ENCODE data around the gene SLC37A1.

DNA sequence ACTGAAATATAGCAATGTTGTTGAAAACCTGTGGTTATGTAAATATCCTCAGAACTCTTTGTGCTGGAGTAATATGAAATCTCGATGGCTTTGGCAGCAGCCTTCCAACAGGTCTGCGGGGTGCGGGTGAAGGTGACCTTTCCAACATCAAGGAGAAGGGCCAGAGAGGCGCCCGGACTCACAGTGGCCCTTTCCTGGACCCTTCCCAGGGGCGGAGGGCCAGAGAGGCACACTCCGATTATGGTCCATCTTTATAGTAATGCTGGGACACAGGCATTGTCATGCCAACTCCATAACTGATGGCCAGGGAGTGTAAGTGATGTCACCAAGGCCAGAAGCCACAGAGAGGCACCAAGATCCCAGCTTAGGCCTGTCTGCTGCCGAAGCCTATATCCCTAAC lies 18.1 kb downstream of the SLC37A1 start:
- TF ChIP-seq, protein P1, sequence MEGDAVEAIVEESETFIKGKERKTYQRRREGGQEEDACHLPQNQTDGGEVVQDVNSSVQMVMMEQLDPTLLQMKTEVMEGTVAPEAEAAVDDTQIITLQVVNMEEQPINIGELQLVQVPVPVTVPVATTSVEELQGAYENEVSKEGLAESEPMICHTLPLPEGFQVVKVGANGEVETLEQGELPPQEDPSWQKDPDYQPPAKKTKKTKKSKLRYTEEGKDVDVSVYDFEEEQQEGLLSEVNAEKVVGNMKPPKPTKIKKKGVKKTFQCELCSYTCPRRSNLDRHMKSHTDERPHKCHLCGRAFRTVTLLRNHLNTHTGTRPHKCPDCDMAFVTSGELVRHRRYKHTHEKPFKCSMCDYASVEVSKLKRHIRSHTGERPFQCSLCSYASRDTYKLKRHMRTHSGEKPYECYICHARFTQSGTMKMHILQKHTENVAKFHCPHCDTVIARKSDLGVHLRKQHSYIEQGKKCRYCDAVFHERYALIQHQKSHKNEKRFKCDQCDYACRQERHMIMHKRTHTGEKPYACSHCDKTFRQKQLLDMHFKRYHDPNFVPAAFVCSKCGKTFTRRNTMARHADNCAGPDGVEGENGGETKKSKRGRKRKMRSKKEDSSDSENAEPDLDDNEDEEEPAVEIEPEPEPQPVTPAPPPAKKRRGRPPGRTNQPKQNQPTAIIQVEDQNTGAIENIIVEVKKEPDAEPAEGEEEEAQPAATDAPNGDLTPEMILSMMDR (conservative IDR thresholded peaks at IDR 0.05) = no peak
- TF ChIP-seq EZH2 (IDR thresholded peaks at IDR 0.05; ENCODE audit: low read depth) = no peak
